Measurements from ENCODE around the gene POLG2. TPM values are rescaled to one million over a fixed set of nuclear protein-coding genes. Genes with fewer than 3 reads are reported as not detected.

Gene POLG2
- total and polyA plus RNA-seq, 2 donors (not counting 3 experiments of a cell fraction or from before 2014, with no cell fraction given): 6.5 to 18.6 TPM

DNA sequence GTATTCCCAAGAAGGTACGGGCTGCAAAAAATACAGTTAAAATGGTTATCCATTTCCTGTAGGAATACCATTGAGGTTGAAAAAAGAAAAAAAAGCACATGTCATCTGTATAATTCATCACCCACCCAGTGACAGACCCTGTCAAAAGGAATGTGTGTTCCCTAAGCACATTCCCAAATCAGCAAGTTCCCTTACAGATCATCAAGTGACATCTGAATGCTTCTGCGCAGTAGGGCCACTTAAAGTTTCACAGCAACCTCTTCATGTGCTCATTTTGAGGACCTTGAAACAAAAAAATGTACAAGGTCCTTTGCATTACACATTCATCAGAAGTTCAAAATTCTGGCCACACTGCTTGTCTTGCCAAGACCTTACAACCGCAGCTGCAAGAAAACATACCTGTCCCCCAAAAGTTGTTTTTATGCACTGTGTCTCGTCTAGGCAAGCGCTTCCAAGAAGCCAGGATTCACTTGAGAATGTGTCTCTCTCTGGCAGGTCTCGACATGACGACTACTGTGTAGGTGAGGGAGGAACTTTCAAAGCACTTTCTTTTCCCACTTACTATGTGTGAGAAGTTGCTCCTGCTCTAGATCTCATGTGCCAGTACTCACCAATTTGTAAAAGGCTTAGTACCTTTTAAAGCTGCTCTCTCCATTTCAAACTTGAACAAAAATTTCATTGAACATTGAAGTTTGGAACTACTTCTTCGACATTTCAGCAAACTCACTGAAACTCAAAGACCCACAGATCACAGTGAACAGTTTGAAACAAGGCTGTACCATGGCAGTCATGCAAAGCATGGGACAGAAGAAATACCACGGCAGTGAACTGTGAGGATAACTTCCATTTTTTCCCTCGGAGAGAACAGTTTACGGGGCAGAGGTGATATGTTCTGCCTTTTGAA, 4.3 kb upstream of the POLG2 start:
- CTCF ChIA-PET: no interaction called here
- Histone ChIP-seq H3K9me3 (replicated peaks; ENCODE audit: control insufficient read depth, insufficient read depth, low read length) (no peaks in the 10 kb centered on the region), H3K9me1 (replicated peaks; ENCODE audit: control insufficient read depth, extremely low read depth, insufficient read depth, low read length) (no peaks in the 10 kb centered on the region), H3K27ac (ENCODE audit: insufficient read depth, low read depth, low read length) (no peak overlapping the region), H3K4me3 (replicated peaks in 1 of 3; ENCODE audit: insufficient read depth in 1 of 3, low read depth in 1 of 3, low read length in 3 of 3) (no peak overlapping the region), H3K36me3 (ENCODE audit: control insufficient read depth in 2 of 2, extremely low read depth in 1 of 2, insufficient read depth in 2 of 2, low read length in 2 of 2) (peaks cover 44 to 67% of the 10 kb centered on the region in 2 experiments), H3K4me2 (ENCODE audit: insufficient read depth, low read length) (no peak overlapping the region), H3K4me1 (ENCODE audit: control insufficient read depth, extremely low read depth, insufficient read depth, low read length) (peaks cover 67% of the 10 kb centered on the region), H3K27me3 (ENCODE audit: control insufficient read depth in 2 of 2, insufficient read depth in 2 of 2, low read length in 2 of 2) (no peaks in the 10 kb centered on the region), H3K79me2 (ENCODE audit: control insufficient read depth, insufficient read depth, low read length) (peaks cover 70% of the 10 kb centered on the region), H3K9ac (replicated peaks; ENCODE audit: extremely low read depth, insufficient read depth, low read length) (no peak overlapping the region), H4K20me1 (replicated peaks; ENCODE audit: control insufficient read depth, extremely low read depth, insufficient read depth, low read length) (peaks cover 41% of the 10 kb centered on the region), H2AFZ (ENCODE audit: low read depth, low read length) (no peak overlapping the region)
- POLR2A ChIA-PET: no interaction called here
- DNase-seq (ENCODE audit: low read depth, low spot score): no peak
- dilution Hi-C loops (cut with MboI; ENCODE audit: extremely low pct_ligation_motif_present, low sequenced_read_pairs): no loop called here
- TF ChIP-seq GATA2 (IDR thresholded peaks at IDR 0.05; ENCODE audit: insufficient read depth, insufficient read length, low read depth, low read length): no peak
- TF ChIP-seq POLR2A (IDR thresholded peaks at IDR 0.05; ENCODE audit: low read depth, low read length): peak; percentile 40
- TF ChIP-seq, protein P1, sequence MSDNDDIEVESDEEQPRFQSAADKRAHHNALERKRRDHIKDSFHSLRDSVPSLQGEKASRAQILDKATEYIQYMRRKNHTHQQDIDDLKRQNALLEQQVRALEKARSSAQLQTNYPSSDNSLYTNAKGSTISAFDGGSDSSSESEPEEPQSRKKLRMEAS (IDR thresholded peaks at IDR 0.05; ENCODE audit: insufficient read depth, insufficient read length): no peak
- BruUV-seq (replicated peaks): no TSS peak
- intact Hi-C loops (cut with micrococcal nuclease): loop anchor here (10.0 kb wide), 1 partner anchor 244 kb away; no protein-coding TSS in a partner anchor
- no peak for FAIRE-seq

DNA sequence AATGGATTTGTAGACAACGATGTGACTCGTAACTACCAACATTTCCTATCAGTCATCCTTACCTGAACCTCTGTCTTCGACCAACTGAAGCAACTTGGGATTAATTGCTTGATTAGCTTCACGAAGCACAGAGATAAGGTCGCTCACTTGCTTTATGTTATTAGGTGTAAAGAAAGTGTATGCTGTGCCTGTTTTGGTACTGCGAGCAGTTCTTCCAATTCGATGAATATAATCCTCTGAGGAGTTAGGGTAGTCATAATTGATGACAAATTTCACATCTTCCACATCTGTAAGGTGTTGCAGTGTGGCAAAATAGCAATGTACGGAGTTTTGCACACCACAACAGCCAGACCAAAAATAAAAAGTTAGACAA, 3.6 kb upstream of the POLG2 start:
- DNase-seq (ENCODE audit: low read depth, low spot score) (no peak), FAIRE-seq (no peak)
- no TSS peak for BruUV-seq (replicated peaks)
- ChIA-PET CTCF (no interaction called here), POLR2A (no interaction called here)
- Histone ChIP-seq H3K36me3 (ENCODE audit: control insufficient read depth in 2 of 2, extremely low read depth in 1 of 2, insufficient read depth in 2 of 2, low read length in 2 of 2) (peaks cover 44 to 67% of the 10 kb centered on the region in 2 experiments), H2AFZ (ENCODE audit: low read depth, low read length) (no peak overlapping the region), H3K79me2 (ENCODE audit: control insufficient read depth, insufficient read depth, low read length) (peaks cover 69% of the 10 kb centered on the region), H3K9me3 (replicated peaks; ENCODE audit: control insufficient read depth, insufficient read depth, low read length) (no peaks in the 10 kb centered on the region), H3K9me1 (replicated peaks; ENCODE audit: control insufficient read depth, extremely low read depth, insufficient read depth, low read length) (no peaks in the 10 kb centered on the region), H3K27ac (ENCODE audit: insufficient read depth, low read depth, low read length) (no peak overlapping the region), H3K27me3 (ENCODE audit: control insufficient read depth in 2 of 2, insufficient read depth in 2 of 2, low read length in 2 of 2) (no peaks in the 10 kb centered on the region), H4K20me1 (replicated peaks; ENCODE audit: control insufficient read depth, extremely low read depth, insufficient read depth, low read length) (peaks cover 41% of the 10 kb centered on the region), H3K4me1 (ENCODE audit: control insufficient read depth, extremely low read depth, insufficient read depth, low read length) (peaks cover 73% of the 10 kb centered on the region), H3K4me2 (ENCODE audit: insufficient read depth, low read length) (no peak overlapping the region), H3K9ac (replicated peaks; ENCODE audit: extremely low read depth, insufficient read depth, low read length) (no peak overlapping the region), H3K4me3 (replicated peaks in 1 of 3; ENCODE audit: insufficient read depth in 1 of 3, low read depth in 1 of 3, low read length in 3 of 3) (no peak overlapping the region)
- no peak for TF ChIP-seq EZH2 (IDR thresholded peaks at IDR 0.05; ENCODE audit: borderline replicate concordance, low read depth, low read length, severe bottlenecking)
- TF ChIP-seq POLR2A (IDR thresholded peaks at IDR 0.05; ENCODE audit: low read depth, low read length): no peak
- no peak for TF ChIP-seq JUN (IDR thresholded peaks at IDR 0.05; ENCODE audit: borderline replicate concordance, insufficient read depth, insufficient read length, low read depth)
- TF ChIP-seq GATA2 (IDR thresholded peaks at IDR 0.05; ENCODE audit: insufficient read depth, insufficient read length, low read depth, low read length): no peak
- TF ChIP-seq FOS (IDR thresholded peaks at IDR 0.05; ENCODE audit: borderline replicate concordance, insufficient read depth, low read length): no peak
- TF ChIP-seq MYC (IDR thresholded peaks at IDR 0.05; ENCODE audit: low read depth, low read length): no peak
- no peak for TF ChIP-seq POLR2AphosphoS5 (IDR thresholded peaks at IDR 0.05; ENCODE audit: insufficient read depth, low read depth, low read length)
- TF ChIP-seq, protein P2, sequence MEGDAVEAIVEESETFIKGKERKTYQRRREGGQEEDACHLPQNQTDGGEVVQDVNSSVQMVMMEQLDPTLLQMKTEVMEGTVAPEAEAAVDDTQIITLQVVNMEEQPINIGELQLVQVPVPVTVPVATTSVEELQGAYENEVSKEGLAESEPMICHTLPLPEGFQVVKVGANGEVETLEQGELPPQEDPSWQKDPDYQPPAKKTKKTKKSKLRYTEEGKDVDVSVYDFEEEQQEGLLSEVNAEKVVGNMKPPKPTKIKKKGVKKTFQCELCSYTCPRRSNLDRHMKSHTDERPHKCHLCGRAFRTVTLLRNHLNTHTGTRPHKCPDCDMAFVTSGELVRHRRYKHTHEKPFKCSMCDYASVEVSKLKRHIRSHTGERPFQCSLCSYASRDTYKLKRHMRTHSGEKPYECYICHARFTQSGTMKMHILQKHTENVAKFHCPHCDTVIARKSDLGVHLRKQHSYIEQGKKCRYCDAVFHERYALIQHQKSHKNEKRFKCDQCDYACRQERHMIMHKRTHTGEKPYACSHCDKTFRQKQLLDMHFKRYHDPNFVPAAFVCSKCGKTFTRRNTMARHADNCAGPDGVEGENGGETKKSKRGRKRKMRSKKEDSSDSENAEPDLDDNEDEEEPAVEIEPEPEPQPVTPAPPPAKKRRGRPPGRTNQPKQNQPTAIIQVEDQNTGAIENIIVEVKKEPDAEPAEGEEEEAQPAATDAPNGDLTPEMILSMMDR (IDR thresholded peaks at IDR 0.05; ENCODE audit: extremely low read depth in 1 of 2, insufficient read depth in 1 of 2, low read depth in 1 of 2, low read length in 2 of 2): no peak
- TF ChIP-seq, protein P1 (IDR thresholded peaks at IDR 0.05; ENCODE audit: insufficient read depth, insufficient read length): no peak
- dilution Hi-C loops (cut with MboI; ENCODE audit: extremely low pct_ligation_motif_present, low sequenced_read_pairs): no loop called here
- intact Hi-C loops (cut with micrococcal nuclease): loop anchor here (10.0 kb wide), 1 partner anchor 244 kb away; no protein-coding TSS in a partner anchor

Measured in endothelial cell of umbilical vein (primary cell).